Esophagus squamous epithelium (tissue), 5 donors: ENCODE measurements around the gene OPCML. TPM values are rescaled to one million over a fixed set of nuclear protein-coding genes. Genes with fewer than 3 reads are reported as not detected.

ENCODE experiments used
- DNase-seq: peaks from one replicate; lab custom pipeline; 2025; lab: John Stamatoyannopoulos, UW
- H3K27ac ChIP-seq, 4 donors: fragments of 200-600 bp; sonication (generic); one replicate each; pipeline ENCODE4 v1.5.1; 2016 to 2019; ENCODE audit warnings: mild to moderate bottlenecking in 1 of 4
- H3K27me3 ChIP-seq, 4 donors: fragments of 200-600 bp; sonication (generic); 1 replicate in 3 of 4; 2 replicates in 1 of 4; pipeline versions ENCODE4 v1.5.1 to v1.6.0; 2017 to 2021; ENCODE audit warnings: antibody characterized with exemption in 1 of 4
- H3K36me3 ChIP-seq, 3 donors: fragments of 200-600 bp; sonication (generic); one replicate each; pipeline ENCODE4 v1.5.1; 2016 to 2019
- H3K4me1 ChIP-seq, 3 donors: fragments of 200-600 bp; sonication (generic); one replicate each; pipeline ENCODE4 v1.5.1; 2017 to 2019
- H3K4me3 ChIP-seq, 4 donors: fragments of 200-600 bp; sonication (generic); 1 replicate in 3 of 4; 2 replicates in 1 of 4; pipeline ENCODE4 v1.5.1; 2016 to 2019; ENCODE audit warnings: mild to moderate bottlenecking in 2 of 4, moderate library complexity in 1 of 4
- H3K9me3 ChIP-seq, 3 donors: fragments of 200-600 bp; sonication (generic); one replicate each; pipeline ENCODE4 v1.5.1; 2016 to 2019
- POLR2A ChIP-seq, 4 donors: fragments of 450-650 bp; IDR thresholded peaks; one replicate each; pipeline ENCODE4 v1.6.1; 2017; ENCODE audit warnings: antibody characterized with exemption in 4 of 4, mild to moderate bottlenecking in 4 of 4, moderate library complexity in 3 of 4
- WGBS, 2 donors: methylation state at CpG; one replicate each; pipeline ENCODE4 v1.1.5; 2018; 5-methylcytosine and 5-hydroxymethylcytosine counted together
- intact Hi-C: fragments of 100-400 bp; cut with DNase I; formaldehyde crosslinking; loops from one replicate; pipeline ENCODE4 v1.15.0; 2022
- total RNA-seq, 4 donors: library from RNA; depleted of rRNA; stranded (reverse); fragments of >200 nt; gene quantifications; one replicate each; pipeline ENCODE4 v1.1.0, GENCODE V29; 2016
- TF ChIP-seq, protein P1 (sequence below), 6 experiments: fragments of 450-650 bp in 4 of 6; fragments of 200-600 bp in 2 of 6; sonication (generic) in 2 of 6; IDR thresholded peaks; one replicate each; pipeline ENCODE4 v1.5.1; 2016 to 2019; ENCODE audit warnings: antibody characterized with exemption in 6 of 6, mild to moderate bottlenecking in 4 of 6, moderate library complexity in 4 of 6
- donor health status: DM: yes; HTN: yes; CAD: no.

OPCML gene
- total RNA-seq, 4 donors from 2014 or later: under 0.01 TPM; not detected in 3

DNA sequence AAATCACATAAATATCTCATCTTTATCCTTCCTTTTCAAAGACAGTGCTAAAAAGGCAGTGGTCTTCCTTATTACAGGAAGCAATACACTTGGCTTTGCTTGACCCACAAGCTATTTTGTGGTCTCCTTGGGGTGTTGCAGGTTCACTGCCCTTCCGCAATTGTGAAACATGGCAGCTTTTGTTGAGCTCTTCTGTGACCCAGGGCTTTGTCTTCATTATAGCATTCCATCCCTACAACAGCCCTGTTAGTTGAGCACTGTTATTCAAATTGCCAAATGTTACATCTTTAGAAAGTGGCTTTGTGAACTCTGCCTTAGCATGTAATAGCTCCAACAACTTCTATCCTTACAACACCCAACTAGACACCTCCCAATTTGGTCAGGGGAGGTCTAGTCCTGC lies 107.1 kb downstream of the OPCML start:
- intact Hi-C loops: no loop called here
- H3K36me3 ChIP-seq: no peaks in the 10 kb centered on the region
- no peaks in the 10 kb centered on the region for H3K9me3 ChIP-seq
- TF ChIP-seq, protein P1, sequence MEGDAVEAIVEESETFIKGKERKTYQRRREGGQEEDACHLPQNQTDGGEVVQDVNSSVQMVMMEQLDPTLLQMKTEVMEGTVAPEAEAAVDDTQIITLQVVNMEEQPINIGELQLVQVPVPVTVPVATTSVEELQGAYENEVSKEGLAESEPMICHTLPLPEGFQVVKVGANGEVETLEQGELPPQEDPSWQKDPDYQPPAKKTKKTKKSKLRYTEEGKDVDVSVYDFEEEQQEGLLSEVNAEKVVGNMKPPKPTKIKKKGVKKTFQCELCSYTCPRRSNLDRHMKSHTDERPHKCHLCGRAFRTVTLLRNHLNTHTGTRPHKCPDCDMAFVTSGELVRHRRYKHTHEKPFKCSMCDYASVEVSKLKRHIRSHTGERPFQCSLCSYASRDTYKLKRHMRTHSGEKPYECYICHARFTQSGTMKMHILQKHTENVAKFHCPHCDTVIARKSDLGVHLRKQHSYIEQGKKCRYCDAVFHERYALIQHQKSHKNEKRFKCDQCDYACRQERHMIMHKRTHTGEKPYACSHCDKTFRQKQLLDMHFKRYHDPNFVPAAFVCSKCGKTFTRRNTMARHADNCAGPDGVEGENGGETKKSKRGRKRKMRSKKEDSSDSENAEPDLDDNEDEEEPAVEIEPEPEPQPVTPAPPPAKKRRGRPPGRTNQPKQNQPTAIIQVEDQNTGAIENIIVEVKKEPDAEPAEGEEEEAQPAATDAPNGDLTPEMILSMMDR (IDR thresholded peaks at IDR 0.05): no peak
- TF ChIP-seq POLR2A (IDR thresholded peaks at IDR 0.05): no peak
- H3K4me3 ChIP-seq: no peak overlapping the region
- H3K4me1 ChIP-seq: no peaks in the 10 kb centered on the region
- WGBS, 2 donors: 83 to 95% methylated on average over 1 of the region's 1 CpG
- H3K27ac ChIP-seq: no peak overlapping the region
- H3K27me3 ChIP-seq: no peaks in the 10 kb centered on the region
- no peak for DNase-seq

DNA sequence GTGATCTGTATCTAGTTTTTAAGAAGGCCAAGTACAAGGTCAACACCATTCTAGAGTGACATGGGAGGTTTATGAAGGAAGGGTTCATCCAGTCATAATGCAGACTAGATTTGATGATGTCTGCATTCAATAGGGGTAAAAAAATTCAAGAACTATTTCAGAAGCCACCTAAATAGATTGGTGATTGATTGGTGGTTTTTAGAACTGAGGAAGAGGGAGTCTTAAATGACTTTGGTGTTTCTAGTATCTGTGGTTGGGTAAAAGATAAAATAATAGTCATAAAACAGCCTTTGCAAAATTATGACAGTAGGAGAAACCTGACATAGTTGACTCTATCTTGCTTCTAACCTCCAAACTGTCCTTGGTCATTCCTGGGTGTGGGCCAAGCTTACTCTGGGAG lies 114.1 kb downstream of the OPCML start:
- no peak overlapping the region for H3K4me3 ChIP-seq
- H3K27ac ChIP-seq: no peak overlapping the region
- H3K27me3 ChIP-seq: no peaks in the 10 kb centered on the region
- H3K9me3 ChIP-seq: no peaks in the 10 kb centered on the region
- no peaks in the 10 kb centered on the region for H3K36me3 ChIP-seq
- intact Hi-C loops: no loop called here
- no peak for DNase-seq
- TF ChIP-seq POLR2A (IDR thresholded peaks at IDR 0.05): no peak
- TF ChIP-seq, protein P1 (IDR thresholded peaks at IDR 0.05): no peak
- H3K4me1 ChIP-seq: no peaks in the 10 kb centered on the region

DNA sequence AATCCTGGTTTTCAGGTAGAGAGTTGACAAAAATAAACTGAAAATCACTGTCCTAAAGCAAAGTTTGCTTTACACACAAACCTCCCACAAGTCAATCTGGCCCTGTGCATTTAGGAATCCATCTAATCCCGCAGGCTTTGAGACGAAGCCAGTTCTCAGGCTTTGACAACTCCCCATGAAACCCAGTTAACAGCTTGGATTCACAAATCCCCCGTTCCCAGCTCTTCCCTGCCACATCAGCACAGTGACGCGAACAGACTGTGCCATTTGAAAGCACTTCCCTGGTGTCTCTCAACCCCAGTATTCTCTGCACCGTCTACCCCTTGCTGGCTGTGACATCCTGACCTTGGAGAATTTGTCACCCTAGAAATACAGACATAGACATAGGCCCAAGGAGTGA lies 117.8 kb downstream of the OPCML start:
- TF ChIP-seq, protein P1 (IDR thresholded peaks at IDR 0.05): no peak
- TF ChIP-seq POLR2A (IDR thresholded peaks at IDR 0.05): no peak
- Histone ChIP-seq H3K36me3 (no peaks in the 10 kb centered on the region), H3K4me3 (no peak overlapping the region), H3K27me3 (no peaks in the 10 kb centered on the region), H3K4me1 (no peaks in the 10 kb centered on the region), H3K9me3 (no peaks in the 10 kb centered on the region), H3K27ac (no peak overlapping the region)
- intact Hi-C loops: no loop called here
- no peak for DNase-seq
- 81 to 84% methylated on average over 6 of the region's 6 CpGs for WGBS, 2 donors

DNA sequence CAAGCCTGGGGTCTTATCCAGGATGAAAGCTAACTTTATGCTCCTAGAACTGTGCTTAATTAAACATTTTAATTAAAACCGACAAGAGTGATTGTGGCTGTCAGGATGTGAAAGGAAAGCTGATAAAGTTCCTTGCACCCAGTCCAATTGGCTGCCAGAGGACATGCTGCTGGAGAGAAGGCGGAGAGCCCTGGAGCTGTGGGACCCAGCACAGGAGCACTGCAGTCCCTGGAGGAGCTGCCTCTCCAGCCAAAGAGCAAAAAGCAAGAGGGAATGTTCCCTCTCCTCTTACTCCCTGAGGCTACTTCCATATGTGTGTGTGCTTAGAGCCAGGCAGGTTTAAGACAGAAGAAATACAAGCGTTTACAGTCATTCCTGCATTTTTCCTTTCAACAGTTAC lies 118.6 kb downstream of the OPCML start:
- H3K27me3 ChIP-seq: no peaks in the 10 kb centered on the region
- intact Hi-C loops: no loop called here
- TF ChIP-seq POLR2A (IDR thresholded peaks at IDR 0.05): no peak
- TF ChIP-seq, protein P1 (IDR thresholded peaks at IDR 0.05): no peak
- H3K9me3 ChIP-seq: no peaks in the 10 kb centered on the region
- no peaks in the 10 kb centered on the region for H3K4me1 ChIP-seq
- DNase-seq: no peak
- H3K27ac ChIP-seq: no peak overlapping the region
- WGBS, 2 donors: 63 to 76% methylated on average over 2 to 3 of the region's 3 CpGs
- H3K4me3 ChIP-seq: no peak overlapping the region
- no peaks in the 10 kb centered on the region for H3K36me3 ChIP-seq

DNA sequence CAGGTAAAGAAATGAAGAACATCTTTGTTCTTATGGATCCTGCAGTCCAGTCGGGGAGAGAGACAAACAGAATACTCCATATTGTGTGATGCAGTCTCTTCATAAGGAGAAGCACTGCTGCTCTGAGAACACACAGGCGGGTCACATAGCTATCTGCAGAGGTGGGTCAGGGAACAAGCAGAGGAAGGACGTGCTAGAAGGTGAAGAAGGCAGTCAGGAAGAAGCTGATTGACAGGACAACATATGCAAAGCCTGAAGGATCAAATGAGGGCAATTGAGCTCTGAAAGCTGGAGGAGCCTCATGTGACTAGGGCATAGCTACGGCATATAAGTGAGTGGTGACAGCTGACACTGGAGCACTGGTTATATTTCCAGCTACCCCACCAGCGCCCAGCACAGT lies 122.5 kb downstream of the OPCML start:
- no peak for DNase-seq
- intact Hi-C loops: no loop called here
- WGBS, 2 donors: 66 to 74% methylated on average over 5 of the region's 5 CpGs
- no peak overlapping the region for H3K4me3 ChIP-seq
- no peaks in the 10 kb centered on the region for H3K27me3 ChIP-seq
- H3K4me1 ChIP-seq: no peaks in the 10 kb centered on the region
- TF ChIP-seq, protein P1 (IDR thresholded peaks at IDR 0.05): no peak
- TF ChIP-seq POLR2A (IDR thresholded peaks at IDR 0.05): no peak
- no peaks in the 10 kb centered on the region for H3K9me3 ChIP-seq
- no peak overlapping the region for H3K27ac ChIP-seq
- no peaks in the 10 kb centered on the region for H3K36me3 ChIP-seq
